HEK293T (cell line): ENCODE measurements around the gene CHAF1B.

Source experiments
- CTCF ChIA-PET: fragments of 350-600 bp; formaldehyde crosslinking; extraction: SDS; loops from one replicate; lab custom pipeline; 2021; ENCODE audit warnings: antibody characterized with exemption, inconsistent platforms; lab: Yijun Ruan, JAX
- POLR2A ChIA-PET: fragments of 350-600 bp; formaldehyde crosslinking; extraction: SDS; loops from one replicate; lab custom pipeline; 2020; ENCODE audit warnings: antibody characterized with exemption, inconsistent platforms; lab: Yijun Ruan, JAX
- DNase-seq: peaks from one replicate; pipeline ENCODE4 v3.0.0; 2012; ENCODE audit warnings: mixed read lengths; ENCODE audit errors: extremely low spot score
- ARNT ChIP-seq: fragments of 450-650 bp; IDR thresholded peaks from 2 replicates; pipeline ENCODE4 v1.6.1; 2017; ENCODE audit warnings: mild to moderate bottlenecking
- BHLHE40 ChIP-seq: fragments of 450-650 bp; IDR thresholded peaks from 2 replicates; pipeline ENCODE4 v1.6.1; 2016; ENCODE audit warnings: mild to moderate bottlenecking, moderate library complexity, borderline replicate concordance
- CTBP1 ChIP-seq: fragments of 450-650 bp; IDR thresholded peaks from 2 replicates; pipeline ENCODE4 v1.6.1; 2016; ENCODE audit warnings: borderline replicate concordance
- ELF4 ChIP-seq: fragments of 450-650 bp; IDR thresholded peaks from 2 replicates; pipeline ENCODE4 v1.6.1; 2017; ENCODE audit warnings: antibody characterized with exemption
- FOXA1 ChIP-seq: fragments of 450-650 bp; IDR thresholded peaks from 2 replicates; pipeline ENCODE4 v1.6.1; 2016; ENCODE audit warnings: mild to moderate bottlenecking
- FOXK2 ChIP-seq: fragments of 450-650 bp; IDR thresholded peaks from 2 replicates; pipeline ENCODE4 v1.6.1; 2016; ENCODE audit warnings: mild to moderate bottlenecking
- FOXM1 ChIP-seq: fragments of 450-650 bp; IDR thresholded peaks from 2 replicates; pipeline ENCODE4 v1.6.1; 2017; ENCODE audit warnings: mild to moderate bottlenecking, borderline replicate concordance
- HDGF ChIP-seq: fragments of 450-650 bp; IDR thresholded peaks from 2 replicates; pipeline ENCODE4 v1.6.1; 2017; ENCODE audit warnings: antibody characterized with exemption, borderline replicate concordance
- L3MBTL2 ChIP-seq: fragments of 450-650 bp; conservative IDR thresholded peaks from 2 replicates; pipeline ENCODE4 v1.6.1; 2016; ENCODE audit warnings: mild to moderate bottlenecking
- LEF1 ChIP-seq: fragments of 450-650 bp; IDR thresholded peaks from 2 replicates; pipeline ENCODE4 v1.6.1; 2017; ENCODE audit warnings: mild to moderate bottlenecking, borderline replicate concordance
- NFRKB ChIP-seq: fragments of 450-650 bp; IDR thresholded peaks from 2 replicates; pipeline ENCODE4 v1.6.1; 2016; ENCODE audit warnings: mild to moderate bottlenecking, moderate library complexity
- SP1 ChIP-seq: fragments of 450-650 bp; IDR thresholded peaks from 2 replicates; pipeline ENCODE4 v1.6.1; 2017
- SUZ12 ChIP-seq: fragments of 450-650 bp; IDR thresholded peaks from 2 replicates; pipeline ENCODE4 v1.6.1; 2016; ENCODE audit warnings: mild to moderate bottlenecking
- TARDBP ChIP-seq: fragments of 450-650 bp; IDR thresholded peaks from 2 replicates; pipeline ENCODE4 v1.6.1; 2016
- ZNF384 ChIP-seq: fragments of 450-650 bp; IDR thresholded peaks from 2 replicates; pipeline ENCODE4 v1.6.1; 2016
- TF ChIP-seq, protein P1 (sequence below): fragments of 450-650 bp; IDR thresholded peaks from 2 replicates; pipeline ENCODE4 v1.6.1; 2016

Gene CHAF1B

DNA sequence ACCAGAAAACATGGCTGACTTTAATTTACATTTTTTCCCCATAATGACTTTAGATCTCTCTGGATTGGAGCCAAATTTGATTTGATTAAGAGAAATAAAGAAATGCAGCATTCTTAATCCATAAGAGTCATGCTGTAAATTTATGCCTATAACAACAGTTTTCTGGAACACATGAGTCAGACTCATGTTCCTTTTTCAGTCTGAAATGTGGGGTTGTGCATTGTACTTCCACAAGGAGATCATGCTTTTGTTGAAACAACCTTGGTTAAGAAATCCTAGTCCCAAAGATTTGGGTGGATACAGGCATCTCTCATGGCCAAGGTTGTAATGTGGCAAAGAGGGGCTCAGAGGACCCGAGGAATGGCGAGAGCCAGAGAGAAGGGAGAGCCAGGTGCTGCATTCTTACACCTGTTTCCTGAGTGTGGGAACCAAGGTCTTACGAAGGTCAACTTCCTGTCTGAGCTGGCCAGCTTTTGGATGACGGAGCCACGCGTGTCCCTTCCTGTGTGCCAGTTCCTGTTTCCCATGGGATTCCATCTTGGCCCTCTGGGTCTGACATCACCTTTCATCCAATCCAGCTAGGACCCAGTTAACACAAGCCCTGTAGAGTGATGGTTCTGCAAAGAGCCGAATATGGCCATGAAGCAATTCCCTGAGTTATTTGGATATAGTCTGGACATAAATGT, 71.7 kb downstream of the CHAF1B start:
- ChIA-PET POLR2A (no interaction called here), CTCF (no interaction called here)
- no peak for DNase-seq
- no peak for TF ChIP-seq SUZ12

DNA sequence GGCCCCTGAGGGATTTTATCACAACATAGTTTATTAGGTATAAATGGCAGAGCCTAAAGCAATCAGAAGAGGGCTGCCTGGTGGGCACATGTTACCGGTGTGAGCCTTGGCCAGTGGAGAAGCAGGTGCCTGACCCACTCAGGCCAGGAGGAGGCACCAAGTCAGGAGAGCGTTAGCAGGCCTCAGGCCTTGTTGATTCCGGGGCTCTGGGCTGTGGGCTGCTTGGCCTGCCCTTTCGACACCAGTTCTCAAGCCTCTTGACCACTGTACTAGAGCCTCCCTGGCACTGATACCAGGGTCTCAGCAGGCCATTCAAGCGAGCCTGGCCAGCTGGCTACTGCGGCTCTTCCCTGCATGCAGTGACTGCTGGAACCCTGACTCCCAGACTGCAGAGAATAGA, 73.9 kb downstream of the CHAF1B start:
- CTCF ChIA-PET, result no interaction called here

DNA sequence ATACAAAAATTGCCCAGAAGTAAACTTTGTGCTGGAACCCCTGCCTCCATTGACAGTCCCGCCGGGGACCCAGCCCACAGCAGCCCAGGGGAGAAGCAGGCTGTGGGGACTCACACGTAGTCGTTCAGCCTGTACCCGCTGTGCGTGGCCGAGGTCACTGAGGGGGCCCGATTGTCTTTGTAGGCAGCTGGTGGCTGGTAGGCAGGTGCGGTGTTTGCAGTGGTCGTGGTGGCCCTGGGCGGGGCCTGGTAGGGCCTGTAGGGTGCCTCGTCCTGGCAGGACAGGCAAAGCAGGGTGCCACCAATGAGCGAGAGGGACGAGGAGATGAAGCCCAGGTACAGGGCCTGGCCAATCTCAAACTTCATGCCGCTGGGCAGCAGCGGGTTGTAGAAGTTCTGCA, 75.7 kb downstream of the CHAF1B start:
- ChIA-PET CTCF (no interaction called here), POLR2A (no interaction called here)
- TF ChIP-seq LEF1 (no peak), SP1 (no peak), ARNT (no peak), L3MBTL2 (no peak), SUZ12 (no peak), FOXM1 (no peak), BHLHE40 (no peak)
- TF ChIP-seq, protein P1, sequence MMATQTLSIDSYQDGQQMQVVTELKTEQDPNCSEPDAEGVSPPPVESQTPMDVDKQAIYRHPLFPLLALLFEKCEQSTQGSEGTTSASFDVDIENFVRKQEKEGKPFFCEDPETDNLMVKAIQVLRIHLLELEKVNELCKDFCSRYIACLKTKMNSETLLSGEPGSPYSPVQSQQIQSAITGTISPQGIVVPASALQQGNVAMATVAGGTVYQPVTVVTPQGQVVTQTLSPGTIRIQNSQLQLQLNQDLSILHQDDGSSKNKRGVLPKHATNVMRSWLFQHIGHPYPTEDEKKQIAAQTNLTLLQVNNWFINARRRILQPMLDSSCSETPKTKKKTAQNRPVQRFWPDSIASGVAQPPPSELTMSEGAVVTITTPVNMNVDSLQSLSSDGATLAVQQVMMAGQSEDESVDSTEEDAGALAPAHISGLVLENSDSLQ, result no peak
- no peak for DNase-seq

More for the DNA sequence above, 73.9 kb downstream of the CHAF1B start:
- POLR2A ChIA-PET, result no interaction called here
- no peak for DNase-seq
- TF ChIP-seq ZNF384 (no peak), FOXM1 (no peak), SP1 (no peak), L3MBTL2 (no peak)

DNA sequence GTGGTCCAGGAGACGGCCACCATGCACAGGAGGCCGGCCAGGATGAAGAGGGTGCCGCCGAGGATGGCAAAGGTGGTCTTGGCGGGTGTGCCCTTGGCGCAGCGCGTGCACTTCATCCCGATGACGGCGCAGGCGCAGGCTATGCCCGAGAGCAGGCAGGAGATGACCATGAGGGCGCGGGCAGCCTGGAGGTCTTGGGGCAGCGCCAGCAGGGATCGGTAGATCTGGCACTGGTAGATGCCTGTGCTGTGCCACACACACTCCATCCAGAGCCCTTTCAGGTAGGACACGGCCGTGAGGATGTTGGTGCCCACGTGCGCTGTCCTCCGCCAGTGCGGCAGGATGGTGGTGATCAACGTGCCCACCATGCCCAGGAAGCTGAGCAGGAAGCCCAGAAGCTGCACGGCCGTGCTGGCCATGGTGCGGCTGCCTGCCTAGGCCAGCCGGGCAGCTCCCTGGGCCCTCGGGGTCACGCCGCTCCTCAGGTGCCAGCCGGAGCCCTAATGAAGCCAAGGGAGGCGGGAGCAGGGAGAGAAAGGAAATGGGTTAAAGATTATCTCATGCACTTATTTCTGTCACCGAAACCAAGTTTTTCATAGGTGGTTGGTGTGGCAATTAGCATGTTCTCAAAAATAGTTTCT, 76.2 kb downstream of the CHAF1B start:
- no peak for TF ChIP-seq TARDBP
- TF ChIP-seq LEF1, result no peak
- TF ChIP-seq FOXM1, result no peak
- no peak for TF ChIP-seq ARNT
- no peak for TF ChIP-seq FOXA1
- no peak for TF ChIP-seq L3MBTL2
- no peak for TF ChIP-seq ELF4
- TF ChIP-seq CTBP1, result no peak
- no peak for TF ChIP-seq NFRKB
- no peak for TF ChIP-seq FOXK2
- POLR2A ChIA-PET, result no interaction called here
- DNase-seq, result no peak
- CTCF ChIA-PET, result no interaction called here

DNA sequence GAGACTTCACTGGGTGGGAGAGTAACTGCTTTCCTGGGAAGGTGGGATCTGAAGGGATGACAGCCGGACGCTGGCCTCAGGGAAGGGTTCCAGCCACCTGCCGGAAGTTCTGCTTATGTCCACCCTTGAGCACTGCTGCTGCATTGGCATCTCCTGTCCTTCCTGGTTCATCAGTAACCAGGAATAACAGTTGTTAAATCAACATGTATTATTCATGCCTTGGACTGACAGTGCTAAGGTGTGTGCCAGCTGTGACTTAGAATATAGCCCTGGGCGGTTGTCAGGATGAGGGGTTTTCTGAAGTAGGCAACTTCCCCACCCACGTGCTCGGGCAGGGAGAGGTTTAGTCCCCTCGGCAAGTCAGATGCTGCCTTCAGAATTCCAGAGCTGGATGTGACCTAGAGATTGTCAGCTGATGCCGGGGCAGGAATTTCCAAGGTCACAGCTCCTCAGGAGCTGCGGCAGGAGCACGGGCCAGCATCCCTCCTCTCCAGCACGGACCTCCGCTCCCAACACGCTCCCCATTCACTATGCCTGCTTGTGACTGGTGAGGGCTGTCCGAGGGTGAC, 76.8 kb downstream of the CHAF1B start:
- DNase-seq, result no peak
- ChIA-PET POLR2A (no interaction called here), CTCF (no interaction called here)
- TF ChIP-seq SUZ12 (no peak), LEF1 (no peak), TARDBP (no peak), ZNF384 (no peak), NFRKB (no peak), ELF4 (no peak), FOXM1 (no peak), ARNT (no peak), BHLHE40 (no peak), SP1 (no peak), FOXA1 (no peak), FOXK2 (no peak), HDGF (no peak)
- TF ChIP-seq, protein P1, result no peak

DNA sequence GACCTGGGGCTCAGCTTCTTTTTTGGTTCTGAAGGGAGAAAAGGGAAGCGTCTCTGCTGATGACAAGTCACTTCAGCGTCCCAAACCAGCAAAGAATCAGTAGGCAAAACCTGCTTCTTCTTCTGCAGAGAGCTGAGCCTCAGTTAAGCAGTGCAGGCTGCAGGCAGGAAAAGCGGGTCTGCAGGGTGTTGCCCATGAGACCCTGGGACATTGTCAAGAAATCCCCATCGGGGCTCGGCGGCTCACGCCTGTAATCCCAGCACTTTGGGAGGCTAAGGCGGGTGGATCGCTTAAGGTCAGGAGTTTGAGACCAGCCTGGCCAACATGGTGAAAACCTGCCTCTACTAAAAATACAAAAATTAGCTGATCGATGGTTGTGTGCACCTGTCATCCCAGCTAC, 78.0 kb downstream of the CHAF1B start:
- POLR2A ChIA-PET, result no interaction called here
- CTCF ChIA-PET, result interaction anchor here (0.7 kb wide), 1 partner anchor 14 kb away, joined by 4 read pairs; no protein-coding TSS in a partner anchor
- no peak for DNase-seq
- no peak for TF ChIP-seq TARDBP
- TF ChIP-seq ELF4, result no peak
- TF ChIP-seq HDGF, result no peak
- TF ChIP-seq FOXA1, result no peak
- no peak for TF ChIP-seq NFRKB
- TF ChIP-seq, protein P1, result no peak
- no peak for TF ChIP-seq CTBP1
- no peak for TF ChIP-seq FOXK2
- TF ChIP-seq ZNF384, result no peak
- no peak for TF ChIP-seq SP1
- TF ChIP-seq L3MBTL2, result no peak
- TF ChIP-seq LEF1, result no peak
- TF ChIP-seq FOXM1, result no peak
- TF ChIP-seq BHLHE40, result no peak
- TF ChIP-seq SUZ12, result no peak
- TF ChIP-seq ARNT, result no peak

DNA sequence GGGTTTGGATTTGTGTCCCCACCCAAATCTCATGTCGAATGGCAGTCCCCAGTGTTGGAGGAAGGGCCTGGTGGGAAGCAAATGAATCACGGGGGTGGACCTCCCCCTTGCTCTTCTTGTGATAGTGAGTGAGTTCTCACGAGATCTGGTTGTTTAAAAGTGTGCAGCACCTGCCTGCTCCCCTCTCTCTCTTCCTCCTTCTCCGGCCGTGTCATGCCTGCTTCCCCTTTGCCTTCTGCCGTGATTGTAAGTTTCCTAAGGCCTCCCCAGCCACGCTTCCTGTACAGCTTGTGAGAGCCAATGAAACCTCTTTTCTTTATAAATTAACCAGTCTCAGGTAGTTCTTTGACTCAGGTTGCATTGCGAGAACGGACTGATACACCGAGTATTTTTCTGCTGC, 78.8 kb downstream of the CHAF1B start:
- DNase-seq, result no peak
- no peak for TF ChIP-seq CTBP1
- ChIA-PET CTCF (no interaction called here), POLR2A (no interaction called here)
